NCI-H1694 treated with DMSO at 0.1 percent for 48 hours (cell line): Measurements from ENCODE around the gene TAMM41.
"Not testable (repeated sequence)": the region's sequence is repeated elsewhere in the genome, so short reads cannot be mapped to it uniquely, and the experiment has no call there.

Experiments used
- DNase-seq: peaks from one replicate; lab custom pipeline; 2025; lab: John Stamatoyannopoulos, UW

TAMM41 gene

DNA sequence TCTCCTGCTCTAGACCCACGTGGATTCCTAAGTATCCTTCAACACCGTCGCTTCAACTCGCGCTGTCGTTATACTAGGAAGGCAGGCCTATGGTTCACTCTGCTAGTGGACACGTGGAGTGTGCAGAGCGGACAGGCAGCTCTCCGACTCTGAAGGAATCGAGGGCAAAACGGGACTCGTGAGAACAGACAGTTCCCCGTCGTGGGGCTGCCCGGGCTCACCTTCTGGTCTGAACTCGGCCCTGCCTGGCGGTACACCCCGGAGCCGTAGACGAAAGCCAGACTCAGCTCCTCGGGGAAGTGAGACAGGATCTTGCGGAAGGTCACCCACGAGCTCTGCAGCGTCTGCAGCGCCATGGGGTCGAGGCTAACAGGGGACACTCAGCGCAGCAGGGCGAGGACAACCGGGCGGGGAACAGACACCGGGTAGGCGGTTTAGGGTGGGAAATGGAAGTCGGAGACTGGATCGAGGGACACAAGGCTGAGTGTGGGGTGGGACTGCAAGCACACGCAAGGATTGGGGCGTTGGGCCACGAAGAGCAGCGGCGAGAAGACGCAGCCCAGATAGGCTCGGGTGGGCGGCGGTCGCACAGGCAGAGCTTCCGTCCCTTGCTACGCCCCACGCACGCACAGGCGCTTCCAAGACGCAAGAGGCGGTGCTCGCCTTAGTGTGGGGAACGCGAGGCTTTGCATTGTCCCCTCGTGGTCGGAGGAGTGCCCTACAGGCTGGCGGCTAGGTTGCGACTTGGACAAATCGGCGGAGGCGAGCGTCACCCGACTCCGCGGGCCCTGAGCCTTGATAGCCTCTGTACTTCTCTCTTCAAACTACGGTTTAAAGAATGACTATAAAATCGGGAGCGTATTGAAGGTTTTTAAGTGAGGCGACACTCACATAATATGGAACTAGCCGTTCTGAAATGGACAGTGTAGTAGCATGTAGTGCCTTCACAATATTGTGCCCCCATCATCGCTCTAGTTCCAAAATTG, at the start of gene TAMM41:
Gene TAMM41, minus strand, starts transcription at position 605 of the 986 bp plus-strand sequence. Its CDS starts 249 bp downstream, at position 356.
- DNase-seq: peak; percentile 52

GRCh38 chr3:11878837-11879236, 32.2 kb upstream of the TAMM41 start:
- DNase-seq: no peak

DNA sequence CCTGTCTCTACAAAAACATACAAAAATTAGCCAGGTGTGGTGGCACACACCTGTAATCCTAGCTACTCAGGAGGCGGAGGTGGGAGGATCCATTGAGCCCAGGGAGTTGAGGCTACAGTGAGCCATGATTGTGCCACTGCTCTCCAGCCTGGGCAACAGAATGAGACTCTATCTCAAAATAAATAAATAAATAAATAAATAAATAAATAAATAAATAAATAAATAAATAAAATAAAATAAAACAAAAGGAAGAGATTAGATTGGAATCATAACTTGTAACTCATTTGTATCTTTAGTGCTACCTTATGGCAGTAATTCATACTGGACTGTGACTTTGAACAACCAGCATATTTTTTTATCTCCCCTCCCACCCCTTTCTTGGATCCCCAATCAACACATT, 28.0 kb upstream of the TAMM41 start:
- not testable (repeated sequence) for DNase-seq

- not testable (repeated sequence) for DNase-seq
These were observed 17.1 kb upstream of the TAMM41 start for GRCh38 chr3:11863739-11864138.

- DNase-seq: not testable (repeated sequence)
These were observed 15.9 kb upstream of the TAMM41 start for GRCh38 chr3:11862584-11862983.

DNA sequence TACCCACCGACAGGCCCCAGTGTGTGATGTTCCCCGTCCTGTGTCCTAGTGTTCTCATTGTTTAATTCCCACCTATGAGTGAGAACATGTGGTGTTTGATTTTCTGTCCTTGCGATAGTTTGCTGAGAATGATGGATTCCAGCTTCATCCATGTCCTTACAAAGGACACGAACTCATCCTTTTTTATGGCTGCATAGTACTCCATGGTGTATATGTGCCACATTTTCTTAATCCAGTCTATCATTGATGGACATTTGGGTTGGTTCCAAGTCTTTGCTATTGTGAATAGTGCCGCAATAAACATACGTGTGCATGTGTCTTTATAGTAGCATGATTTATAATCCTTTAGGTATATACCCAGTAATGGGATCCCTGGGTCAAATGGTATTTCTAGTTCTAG, 15.5 kb upstream of the TAMM41 start:
- DNase-seq: not testable (repeated sequence)

- not testable (repeated sequence) for DNase-seq
These were observed 13.5 kb upstream of the TAMM41 start for GRCh38 chr3:11860213-11860612.

DNA sequence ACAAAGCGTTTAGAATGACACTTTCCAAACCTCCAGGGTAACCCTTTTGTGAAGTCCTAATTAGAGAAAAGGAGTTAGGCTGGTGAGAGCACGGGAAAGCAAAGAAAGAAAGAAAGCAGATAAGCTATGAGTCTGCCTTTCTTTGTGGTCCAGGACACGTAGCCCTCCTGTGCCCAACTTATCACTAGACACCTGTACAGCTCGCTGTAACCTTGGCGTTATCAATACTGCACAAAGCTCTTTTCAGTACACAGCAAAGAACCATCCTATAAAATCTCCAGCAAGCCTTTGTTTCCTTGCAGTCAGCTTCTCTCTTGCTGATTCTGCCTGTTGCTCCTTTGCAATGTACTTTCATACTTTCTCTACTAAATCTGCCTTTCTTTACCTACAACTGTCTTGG, 6.8 kb upstream of the TAMM41 start:
- no peak for DNase-seq

DNA sequence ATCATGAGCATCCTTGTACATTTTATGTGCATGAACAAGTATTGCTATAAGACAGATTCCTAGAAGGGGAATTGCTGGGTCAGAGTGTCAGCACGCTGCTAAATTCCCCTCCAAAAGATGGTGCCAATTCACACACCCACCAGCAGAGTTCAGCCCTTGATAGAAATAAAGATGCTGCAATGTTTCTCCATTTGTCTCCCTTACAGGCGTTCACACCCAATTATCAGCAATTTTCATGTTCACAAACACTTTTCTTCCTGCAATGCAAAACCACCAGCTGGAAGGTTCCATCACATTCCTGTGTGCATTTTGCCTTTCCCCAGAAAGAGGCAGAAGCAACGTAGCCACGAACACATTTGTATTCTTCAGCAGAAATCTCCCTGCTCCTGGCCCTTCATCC, 3.3 kb upstream of the TAMM41 start:
- peak; percentile 14 for DNase-seq

DNA sequence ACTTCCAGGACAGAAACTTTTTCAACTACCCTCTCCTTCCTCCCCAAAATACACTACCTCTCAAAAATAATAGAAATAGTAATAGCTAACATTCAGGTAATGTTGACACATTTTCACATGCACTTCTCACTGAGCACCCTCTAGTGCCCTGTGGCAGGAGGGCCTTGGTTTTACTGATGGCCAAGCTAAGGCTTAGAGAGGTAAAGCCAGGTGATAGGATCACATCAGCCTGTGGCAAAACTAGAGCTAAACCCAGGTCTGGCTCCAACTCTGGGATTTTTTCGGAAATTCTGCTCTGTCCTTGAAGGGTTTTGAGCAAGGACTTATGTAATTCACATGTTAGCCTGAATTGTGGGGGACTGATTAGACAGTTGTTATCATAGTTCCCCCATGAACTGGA, 922 bp upstream of the TAMM41 start:
- DNase-seq: no peak

DNA sequence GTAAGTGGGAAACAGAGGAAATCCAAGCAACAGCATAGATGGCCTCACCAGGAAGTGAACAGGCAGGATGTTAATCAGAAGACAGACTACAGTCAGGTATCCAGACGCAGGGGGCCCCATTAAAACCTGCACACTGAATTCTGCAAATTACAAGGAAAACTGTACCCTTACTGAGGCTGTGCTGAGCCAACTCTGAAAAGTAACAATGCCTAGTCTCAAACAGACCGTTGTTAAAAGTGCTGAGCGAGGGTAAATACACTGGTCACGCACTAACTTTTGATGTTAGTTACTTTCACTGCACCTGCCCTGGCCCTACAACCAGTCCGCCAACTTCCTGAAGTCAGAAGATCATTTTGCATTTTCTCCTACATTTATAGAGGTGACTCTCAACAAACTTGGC, 1.0 kb downstream of the TAMM41 start:
- DNase-seq: no peak

DNA sequence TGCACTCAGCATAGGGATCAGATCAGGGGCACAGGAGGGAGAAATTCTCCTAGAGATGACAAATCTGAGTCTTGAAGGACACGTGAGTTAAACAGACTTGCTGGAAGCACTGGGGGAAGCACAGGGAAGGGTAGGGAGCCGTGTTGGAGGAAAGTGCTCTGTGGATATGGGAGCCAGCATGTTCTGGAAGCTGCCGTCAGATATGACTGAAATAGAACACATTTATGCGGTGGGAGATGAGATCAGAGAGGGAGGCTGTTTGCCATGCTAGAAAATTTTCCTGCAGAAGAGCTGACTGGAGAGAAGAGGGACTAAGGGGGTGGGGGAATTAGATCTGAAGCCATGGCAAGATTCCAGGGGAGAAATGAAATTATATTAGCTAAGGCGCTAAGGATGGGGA, 1.8 kb downstream of the TAMM41 start:
- no peak for DNase-seq

GRCh38 chr3:11835028-11835639, 11.6 kb downstream of the TAMM41 start:
- DNase-seq: peak; percentile 9

DNA sequence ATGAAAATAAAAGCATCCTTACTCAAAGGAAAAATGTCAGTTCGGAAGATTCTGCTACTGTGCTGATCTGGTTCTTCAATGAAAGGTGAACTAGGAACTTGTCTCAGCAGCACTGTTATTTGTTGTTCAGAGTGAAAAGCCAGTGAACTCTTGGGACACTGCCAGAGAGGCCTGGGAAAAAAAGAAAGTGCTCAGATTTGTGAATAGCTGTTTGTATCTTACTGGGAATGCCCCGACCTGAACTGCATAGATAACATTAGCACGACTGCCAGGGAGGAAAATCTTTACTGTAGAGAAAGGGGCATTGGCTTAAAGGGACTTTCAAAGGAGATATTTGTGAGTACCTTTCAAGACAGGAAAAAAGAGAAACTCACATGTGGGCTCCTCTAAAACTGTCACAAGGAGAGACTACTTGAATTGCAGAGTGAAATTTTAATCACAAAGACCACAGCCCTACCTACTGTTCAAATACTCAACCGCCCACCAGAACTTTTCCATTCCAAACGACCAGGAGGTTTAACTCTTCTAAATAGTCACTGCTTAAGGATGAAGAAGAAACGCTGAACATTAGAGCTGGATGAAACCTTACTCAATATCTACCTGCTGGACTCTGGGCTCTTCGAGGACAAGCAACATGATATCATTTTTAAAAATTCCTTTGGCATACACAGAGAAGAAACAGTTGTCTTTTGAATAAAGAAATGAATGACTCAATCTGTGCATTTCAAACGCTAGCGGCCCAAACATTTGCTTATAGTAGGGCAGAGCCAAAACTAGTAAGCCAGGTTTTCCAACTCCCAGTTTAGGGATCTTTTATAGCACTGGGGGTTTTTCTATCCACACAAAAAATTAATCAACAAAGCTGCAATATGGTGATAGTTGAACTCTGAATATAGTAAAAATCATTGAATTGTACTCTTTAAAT, 13.4 kb downstream of the TAMM41 start:
- DNase-seq: no peak

DNA sequence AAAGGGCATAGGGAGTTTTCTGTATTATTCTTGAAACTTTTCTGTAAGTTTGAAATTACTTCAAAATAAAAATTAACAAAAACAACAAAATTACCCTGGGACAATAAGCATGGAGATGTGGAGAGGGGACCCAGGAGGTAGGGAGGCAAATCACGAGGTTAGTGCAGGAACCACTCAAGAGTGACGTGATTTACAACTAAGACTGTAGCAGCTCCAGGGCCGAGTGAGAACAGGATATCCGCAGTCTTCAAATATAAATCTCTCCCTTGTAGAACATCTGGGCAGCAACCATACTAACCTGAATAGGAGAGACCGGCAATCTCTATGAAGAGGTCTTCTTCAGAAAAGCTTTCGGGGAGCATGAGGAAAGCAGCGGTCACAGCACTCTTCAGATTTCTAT, 17.3 kb downstream of the TAMM41 start:
- no peak for DNase-seq

DNA sequence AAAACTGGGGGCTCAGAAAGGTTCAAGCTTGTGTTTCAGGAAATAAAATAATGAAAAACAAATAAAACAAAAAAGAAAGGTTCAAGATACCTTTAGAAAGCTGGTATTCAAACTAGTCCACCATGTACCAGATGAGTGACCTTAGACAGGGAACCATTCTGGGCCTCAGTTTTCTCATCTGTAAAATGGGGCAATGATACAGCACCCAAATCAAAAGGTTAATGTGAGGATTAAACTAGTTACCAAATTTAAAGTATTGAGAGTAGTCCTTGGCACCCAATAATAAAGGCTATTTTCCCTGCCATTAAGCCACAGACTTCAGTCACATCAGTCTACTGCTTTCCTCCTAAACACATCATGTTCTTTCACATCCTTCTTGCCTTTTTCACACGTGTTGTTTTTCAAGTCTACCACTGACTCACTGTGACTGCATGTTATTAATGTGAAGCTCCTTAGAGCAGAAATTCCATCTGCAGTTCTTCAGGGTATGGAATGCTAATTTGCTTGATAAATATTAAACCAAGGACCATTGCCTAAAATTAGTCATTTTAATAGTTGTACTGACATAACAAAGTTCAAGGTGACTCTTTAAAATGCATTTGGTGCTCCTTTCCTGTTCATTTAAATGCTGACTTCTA, 19.9 kb downstream of the TAMM41 start:
- no peak for DNase-seq

- no peak for DNase-seq
These were observed 21.4 kb downstream of the TAMM41 start for GRCh38 chr3:11825301-11825700.

DNA sequence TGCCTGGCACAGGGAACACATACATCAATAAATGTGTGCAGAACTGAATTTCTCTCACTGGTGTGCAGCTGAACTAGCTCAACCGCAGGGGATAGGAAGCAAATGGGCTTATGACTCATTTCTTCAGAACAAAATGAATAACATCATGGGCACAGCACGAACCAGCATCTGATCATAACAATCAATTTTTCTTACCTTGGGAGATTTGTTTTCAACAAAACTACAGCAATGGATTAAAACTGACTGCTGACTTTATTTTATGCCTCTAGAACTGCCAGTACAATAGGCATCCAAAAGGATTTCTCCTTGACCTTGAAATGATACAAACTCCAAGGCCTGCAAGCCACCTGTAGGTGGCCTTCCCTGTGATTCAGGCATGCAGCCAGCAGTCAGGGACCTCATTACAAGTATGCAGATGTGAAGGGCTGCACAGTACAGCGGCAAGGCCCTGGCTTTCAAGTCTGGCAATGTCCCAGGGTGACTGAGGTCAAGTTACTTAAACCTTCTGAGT, 26.1 kb downstream of the TAMM41 start:
- no peak for DNase-seq

DNA sequence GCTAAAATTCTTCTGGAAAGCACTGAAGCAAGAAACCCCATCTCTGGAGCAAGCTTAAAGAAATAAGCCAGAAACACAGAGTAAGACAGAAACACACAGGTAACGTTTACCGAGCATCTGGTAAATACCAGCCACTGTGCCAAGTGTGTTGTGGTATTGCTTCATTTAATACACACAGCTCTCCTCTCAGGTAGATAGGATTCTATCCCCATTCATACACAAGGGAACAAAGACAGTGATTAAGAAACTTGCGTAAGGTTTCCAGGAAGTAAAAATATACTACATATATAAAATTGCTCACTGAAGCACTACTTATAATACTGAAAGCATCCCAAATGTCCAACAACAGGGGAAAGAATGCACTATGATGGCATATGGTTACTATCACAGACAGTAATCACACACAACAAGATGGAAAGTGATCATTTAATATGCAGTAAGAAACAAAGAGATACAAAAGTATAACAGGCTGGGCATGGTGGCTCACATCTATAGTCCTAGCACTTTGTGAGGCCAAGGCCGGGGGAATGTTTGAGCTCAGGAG, 27.5 kb downstream of the TAMM41 start:
- peak; percentile 1 for DNase-seq

DNA sequence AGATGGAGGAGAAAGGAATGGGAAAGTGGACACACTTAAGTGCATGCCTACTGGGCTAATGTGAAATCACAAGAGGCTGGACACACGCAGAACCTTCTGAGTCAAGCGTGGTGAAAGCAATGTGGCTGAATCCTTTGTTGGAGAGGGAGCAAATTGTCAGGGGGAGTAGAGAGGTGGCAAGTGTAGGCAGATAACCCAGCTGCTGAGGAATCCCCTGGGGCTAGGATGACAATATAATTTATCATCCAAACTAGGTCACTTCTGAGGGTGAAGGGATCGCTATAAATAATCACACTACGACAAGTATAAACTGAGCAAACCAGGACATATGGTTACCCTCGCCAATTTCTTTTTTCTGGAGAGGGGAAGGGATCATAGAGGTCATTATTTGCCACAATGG, 28.7 kb downstream of the TAMM41 start:
- DNase-seq: peak; percentile 54

- no peak for DNase-seq
These were observed 31.6 kb downstream of the TAMM41 start for GRCh38 chr3:11815111-11815510.
